Measurements from ENCODE around the gene CCDC85C. TPM values are rescaled to one million over a fixed set of nuclear protein-coding genes. Genes with fewer than 3 reads are reported as not detected.
A peak's percentile ranks its signal among the peaks of the same experiment; 100 is the strongest.

Gene CCDC85C
- 35.8 and 38.6 TPM in 2 replicates for total RNA-seq (2021; fragmentation: NEBNext Ultra II Directional; extraction: Animal tissue kit (Norgen Biotek cat#: 25700))
- 16.8 and 26.4 TPM in 2 replicates for polyA plus RNA-seq (2011; rRNA removed)
- 18.1 TPM for polyA plus RNA-seq (2011; cell fraction: cytosol; rRNA removed)
- polyA plus RNA-seq (2011; cell fraction: nucleus; rRNA removed) = 31.7 TPM
- polyA plus RNA-seq (2012, experiment 1 of 2) = 18.2 to 30.0 TPM (median 25.2 TPM) in 4 replicates
- 32.9 TPM for polyA plus RNA-seq (2012, experiment 2 of 2)
- polyA plus RNA-seq (2013, experiment 1 of 2) = 15.1 TPM
- polyA plus RNA-seq (2013, experiment 2 of 2) = 15.5 TPM
- polyA minus RNA-seq (2011; rRNA and poly(A)+ RNA removed) = 22.2 and 22.8 TPM in 2 replicates
- 23.3 TPM for polyA minus RNA-seq (2011; cell fraction: cytosol; rRNA and poly(A)+ RNA removed)
- polyA minus RNA-seq (2011; cell fraction: nucleus; rRNA and poly(A)+ RNA removed) = 19.6 TPM
- long read RNA-seq, experiment 1, full-length matches to known transcripts = 3 of 34 reads
- long read RNA-seq, experiment 1, partial matches to known transcripts = 2 of 34 reads
- long read RNA-seq, experiment 1, other reads (novel, unspliced or antisense) = 29 of 34 reads
- long read RNA-seq, experiment 2, partial matches to known transcripts = 0 of 2 reads
- long read RNA-seq, experiment 2, other reads (novel, unspliced or antisense) = 2 of 2 reads

DNA sequence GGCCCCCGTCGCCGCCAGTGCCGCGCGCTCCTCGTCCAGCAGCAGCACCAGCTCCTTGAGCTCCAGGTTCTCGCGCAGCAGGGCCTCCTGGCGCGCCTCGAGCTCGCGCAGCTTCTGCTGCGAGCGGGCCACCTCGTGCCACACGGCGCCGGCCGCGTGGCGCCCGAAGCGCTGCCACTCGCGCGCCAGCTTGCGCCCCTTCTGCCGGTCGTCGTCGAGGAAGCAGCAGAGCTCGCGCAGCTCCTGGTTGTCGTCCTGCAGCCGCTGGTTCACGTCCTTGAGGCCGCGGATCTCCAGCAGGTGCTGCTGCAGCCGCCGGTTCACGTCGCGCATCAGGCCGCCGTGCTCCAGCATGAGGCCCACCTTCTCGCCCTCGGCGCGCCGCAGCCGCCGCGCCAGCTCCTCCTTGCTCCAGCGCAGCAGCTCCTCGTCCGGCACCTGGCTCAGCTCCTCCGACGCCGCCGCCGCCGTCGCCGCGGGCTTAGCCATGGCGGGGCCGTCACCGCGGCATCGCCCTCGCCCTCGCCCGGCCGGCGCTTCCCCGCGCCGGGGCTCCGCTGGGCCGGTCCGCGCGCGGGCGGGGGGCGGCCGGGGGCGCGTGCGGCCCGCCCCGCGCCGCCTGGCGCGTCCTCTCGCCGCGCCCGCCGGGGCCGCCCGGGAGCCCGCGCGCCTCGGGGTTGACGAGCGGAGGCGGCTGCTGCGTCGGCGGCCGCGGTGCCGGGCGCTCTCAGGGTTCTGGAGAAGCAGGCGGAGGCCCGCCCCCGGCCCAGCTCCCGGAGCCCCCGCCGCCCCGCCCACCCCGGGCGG is at the start of gene CCDC85C:
CCDC85C (minus strand) TSS at position 737 of the 807 bp plus-strand sequence; CDS start at position 489, 248 bp downstream.
- Histone ChIP-seq H3K27me3 (replicated peaks in 1 of 4; ENCODE audit: control insufficient read depth in 3 of 4, extremely low read depth in 1 of 4, insufficient read depth in 3 of 4, low read length in 3 of 4) (peaks cover 9 to 34% (median 26%) of the 10 kb centered on the region in 4 experiments; a peak in 6 of 7 replicates), H3K23ac (ENCODE audit: insufficient read length) (no peak within 1 kb of the TSS), H3K9ac (replicated peaks in 1 of 4; ENCODE audit: extremely low read depth in 1 of 4, low read depth in 3 of 4, low read length in 3 of 4) (peak within 1 kb of the TSS; percentile 45 to 65 (median 48)), H3K9me3 (ENCODE audit: insufficient read depth in 2 of 2, low read depth in 1 of 2, low read length in 1 of 2) (peaks cover 0 to 3% of the 10 kb centered on the region in 2 experiments; a peak in 1 of 4 replicates), H3K79me2 (ENCODE audit: control insufficient read depth in 1 of 2, insufficient read depth in 2 of 2, low read length in 2 of 2) (peaks cover 6 to 41% of the 10 kb centered on the region in 2 experiments; a peak in 3 of 4 replicates), H3K4ac (replicated peaks; ENCODE audit: insufficient read length, low read depth, low read length) (peak within 1 kb of the TSS; percentile 94), H3K23me2 (ENCODE audit: low read depth, low read length) (peaks cover 20% of the 10 kb centered on the region), H3K36me3 (ENCODE audit: control insufficient read depth in 2 of 4, insufficient read depth in 4 of 4, low read length in 3 of 4) (no peaks in the 10 kb centered on the region; a peak in 1 of 8 replicates), H2BK20ac (ENCODE audit: low read length) (no peak within 1 kb of the TSS), H3K14ac (ENCODE audit: insufficient read length) (no peak within 1 kb of the TSS), H2AFZ (ENCODE audit: low read length) (peak within 1 kb of the TSS; percentile 1; the same call in 1 of the 2 replicates), H2AK5ac (ENCODE audit: low read depth, low read length) (no peak within 1 kb of the TSS), H3K4me3 (ENCODE audit: extremely low read depth in 1 of 4, insufficient read depth in 2 of 4, low read depth in 3 of 4, low read length in 4 of 4) (peak within 1 kb of the TSS; percentile 76 to 87 (median 82)), H2BK12ac (ENCODE audit: low read depth, low read length) (peak within 1 kb of the TSS; percentile 93; the same call in 1 of the 2 replicates), H3K79me1 (ENCODE audit: low read depth, low read length) (peaks cover 10% of the 10 kb centered on the region), H3K4me2 (ENCODE audit: insufficient read depth in 1 of 2, low read depth in 2 of 2, low read length in 2 of 2) (peak within 1 kb of the TSS; percentile 96 to 98), H3K27ac (ENCODE audit: low read depth, low read length) (no peak within 1 kb of the TSS), H3K18ac (ENCODE audit: extremely low read depth, low read length) (peak within 1 kb of the TSS; percentile 87), H2BK15ac (ENCODE audit: low read length) (peak within 1 kb of the TSS; percentile 88; the same call in 1 of the 2 replicates), H4K91ac (replicated peaks; ENCODE audit: insufficient read length, low read length) (peak within 1 kb of the TSS; percentile 89), H4K8ac (ENCODE audit: extremely low read depth, insufficient read depth, low read length) (peak within 1 kb of the TSS; percentile 90), H3K56ac (replicated peaks; ENCODE audit: insufficient read length, low read depth, low read length) (peak within 1 kb of the TSS; percentile 88), H4K5ac (ENCODE audit: insufficient read length, low read depth, low read length) (peak within 1 kb of the TSS; percentile 97), H3K4me1 (replicated peaks in 1 of 4; ENCODE audit: control insufficient read depth in 3 of 4, insufficient read depth in 4 of 4, low read length in 3 of 4) (peaks cover 4 to 28% (median 18%) of the 10 kb centered on the region in 4 experiments), H4K20me1 (replicated peaks in 1 of 2; ENCODE audit: control insufficient read depth in 1 of 2, insufficient read depth in 2 of 2, low read length in 2 of 2) (peaks cover 19 to 38% of the 10 kb centered on the region in 2 experiments), H2BK120ac (replicated peaks; ENCODE audit: low read depth, low read length) (no peak within 1 kb of the TSS), H2BK5ac (ENCODE audit: low read depth, low read length) (peak within 1 kb of the TSS; percentile 77; the same call in 1 of the 2 replicates)
- WGBS, 2 experiments (ENCODE audit: extremely low coverage in 1 of 2, insufficient coverage in 1 of 2, insufficient read length in 1 of 2, insufficient replicate concordance in 2 of 2, low coverage in 1 of 2, low lambda C conversion rate in 2 of 2, missing lambda C conversion rate in 1 of 2) = 3% methylated on average over 39 of the region's 128 CpGs; no CpG with 5 or more reads in 1 of the 2 experiments
- ChIA-PET POLR2A (ENCODE audit: partially characterized antibody) (interaction anchor here (0.8 to 2.7 kb wide), 12 partner anchors 10 to 91 kb away, joined by 3 to 10 read pairs (median 4); no protein-coding TSS in a partner anchor), CTCF (ENCODE audit: partially characterized antibody) (interaction anchor here (0.6 to 6.4 kb wide), 13 partner anchors 9 to 95 kb away, joined by 3 to 37 read pairs (median 4); no protein-coding TSS in a partner anchor)
- FAIRE-seq = no peak
- peak in 1 of 2 experiments; percentile 71 for DNase-seq (ENCODE audit: low read depth in 1 of 2, low spot score in 2 of 2)
- TF ChIP-seq TAF7 (optimal IDR thresholded peaks at IDR 0.05; ENCODE audit: borderline replicate concordance, low read depth, low read length) (no peak), CEBPB (IDR thresholded peaks at IDR 0.05; ENCODE audit: low read depth, low read length) (no peak)
- TF ChIP-seq, protein P1, sequence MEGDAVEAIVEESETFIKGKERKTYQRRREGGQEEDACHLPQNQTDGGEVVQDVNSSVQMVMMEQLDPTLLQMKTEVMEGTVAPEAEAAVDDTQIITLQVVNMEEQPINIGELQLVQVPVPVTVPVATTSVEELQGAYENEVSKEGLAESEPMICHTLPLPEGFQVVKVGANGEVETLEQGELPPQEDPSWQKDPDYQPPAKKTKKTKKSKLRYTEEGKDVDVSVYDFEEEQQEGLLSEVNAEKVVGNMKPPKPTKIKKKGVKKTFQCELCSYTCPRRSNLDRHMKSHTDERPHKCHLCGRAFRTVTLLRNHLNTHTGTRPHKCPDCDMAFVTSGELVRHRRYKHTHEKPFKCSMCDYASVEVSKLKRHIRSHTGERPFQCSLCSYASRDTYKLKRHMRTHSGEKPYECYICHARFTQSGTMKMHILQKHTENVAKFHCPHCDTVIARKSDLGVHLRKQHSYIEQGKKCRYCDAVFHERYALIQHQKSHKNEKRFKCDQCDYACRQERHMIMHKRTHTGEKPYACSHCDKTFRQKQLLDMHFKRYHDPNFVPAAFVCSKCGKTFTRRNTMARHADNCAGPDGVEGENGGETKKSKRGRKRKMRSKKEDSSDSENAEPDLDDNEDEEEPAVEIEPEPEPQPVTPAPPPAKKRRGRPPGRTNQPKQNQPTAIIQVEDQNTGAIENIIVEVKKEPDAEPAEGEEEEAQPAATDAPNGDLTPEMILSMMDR (IDR thresholded peaks at IDR 0.05; ENCODE audit: control extremely low read depth in 1 of 3, insufficient read depth in 1 of 3, low read depth in 1 of 3, low read length in 3 of 3) = peak in 1 of 3 experiments; percentile 1; a peak in 1 of 4 replicates

Data from H1 (cell line).